K562 (cell line): ENCODE data around the gene HTR2C. TPM values are rescaled to one million over a fixed set of nuclear protein-coding genes. Genes with fewer than 3 reads are reported as not detected.

ENCODE experiments used
- ATAC-seq: fragments of 200-7000 bp; cut with Tn5 transposase; 3 replicates; pipeline ENCODE4 v1.9.1; 2020; ENCODE audit warnings: moderate library complexity
- BruUV-seq: library from RNA; stranded (reverse); fragments of 400-500 nt; replicated peaks from 2 replicates; lab custom pipeline; 2021; lab: Mats Ljungman, UMichigan
- CTCF ChIA-PET: fragments of 300-600 bp; formaldehyde crosslinking; extraction: SDS; loops from one replicate; lab custom pipeline; 2021; ENCODE audit warnings: low intra/inter-chr PET ratio; lab: Yijun Ruan, JAX
- POLR2A ChIA-PET: fragments of 300-600, 350-650 bp; sonication (Branson Sonifier 250); formaldehyde crosslinking; extraction: SDS; loops from one replicate; lab custom pipeline; 2021; ENCODE audit warnings: antibody characterized with exemption, inconsistent platforms; lab: Yijun Ruan, JAX
- DNase-seq, 4 experiments: peaks; one replicate each; pipeline versions ENCODE4 v3.0.0 to v3.0.0-alpha.2; 2011 to 2018; ENCODE audit warnings: low spot score in 3 of 4, mixed read lengths in 3 of 4; ENCODE audit errors: extremely low read depth in 1 of 4
- FAIRE-seq: peaks from 2 replicates; lab custom pipeline; 2011; peaks lifted over from hg19 to GRCh38; lab: Jason Lieb, UNC
- H2AFZ ChIP-seq: 2 replicates; pipeline ENCODE4 v1.6.0; 2011; ENCODE audit warnings: low read depth, low read length, control low read depth, inconsistent platforms
- H3K27ac ChIP-seq: fragments of 200-600 bp; 3 replicates; pipeline ENCODE4 v1.8.0; 2011; ENCODE audit warnings: low read depth, mild to moderate bottlenecking, control low read depth, inconsistent platforms, low read length, moderate library complexity, mixed read lengths; ENCODE audit errors: extremely low read depth
- H3K27me3 ChIP-seq, 2 experiments: fragments of 300-600 bp in 1 of 2; 2 replicates in 1 of 2; 3 replicates in 1 of 2; pipeline versions ENCODE4 v1.6.0 to v1.8.0; 2011; ENCODE audit warnings: inconsistent platforms in 2 of 2, low read length in 2 of 2, mild to moderate bottlenecking in 1 of 2, mixed read lengths in 1 of 2, moderate library complexity in 1 of 2; ENCODE audit not compliant: control insufficient read depth in 2 of 2, insufficient read depth in 2 of 2
- H3K36me3 ChIP-seq: fragments of 300-600 bp; 3 replicates; pipeline ENCODE4 v1.8.0; 2011; ENCODE audit warnings: mild to moderate bottlenecking, low read length, inconsistent platforms; ENCODE audit not compliant: control insufficient read depth, insufficient read depth
- H3K4me1 ChIP-seq, 2 experiments: fragments of 200-600 bp in 1 of 2; replicated peaks in 1 of 2; 2 replicates in 1 of 2; 3 replicates in 1 of 2; pipeline versions ENCODE4 v1.5.1 to v1.8.0; 2011; ENCODE audit warnings: inconsistent platforms in 2 of 2, low read length in 2 of 2, mild to moderate bottlenecking in 1 of 2, mixed read lengths in 1 of 2, moderate library complexity in 1 of 2; ENCODE audit not compliant: control insufficient read depth in 2 of 2, insufficient read depth in 2 of 2
- H3K4me2 ChIP-seq: 2 replicates; pipeline ENCODE4 v1.6.1; 2011; ENCODE audit warnings: low read length, control low read depth, inconsistent platforms, mixed read lengths; ENCODE audit not compliant: insufficient read depth
- H3K4me3 ChIP-seq: fragments of 200-600 bp; sonication (generic), shearing (Covaris generic); 2 replicates; pipeline ENCODE4 v1.5.1; 2016; ENCODE audit warnings: control low read depth, inconsistent platforms
- H3K79me2 ChIP-seq: fragments of 200-600 bp; 3 replicates; pipeline ENCODE4 v1.8.0; 2011; ENCODE audit warnings: low read length, inconsistent platforms; ENCODE audit not compliant: control insufficient read depth, insufficient read depth
- H3K9ac ChIP-seq, 2 experiments: 2 replicates each; pipeline versions ENCODE4 v1.6.0 to v1.6.1; 2011; ENCODE audit warnings: low read depth in 2 of 2, low read length in 2 of 2, control low read depth in 1 of 2, inconsistent platforms in 1 of 2, mild to moderate bottlenecking in 1 of 2, mixed read lengths in 1 of 2; ENCODE audit not compliant: insufficient read depth in 1 of 2
- H3K9me1 ChIP-seq: one replicate; pipeline ENCODE4 v1.6.0; 2011; ENCODE audit warnings: inconsistent platforms, mild to moderate bottlenecking, low read length, moderate library complexity; ENCODE audit not compliant: control insufficient read depth, insufficient read depth
- H3K9me3 ChIP-seq: replicated peaks from 2 replicates; pipeline ENCODE4 v1.5.1; 2011; ENCODE audit warnings: low read depth, low read length, inconsistent platforms; ENCODE audit not compliant: control insufficient read depth, insufficient read depth
- H4K20me1 ChIP-seq: replicated peaks from 2 replicates; pipeline ENCODE4 v1.6.1; 2011; ENCODE audit warnings: low read length, inconsistent platforms, mixed read lengths; ENCODE audit not compliant: control insufficient read depth, insufficient read depth
- KDM2B ChIP-seq: fragments of 250-450 bp; sonication (Bioruptor Pico); IDR thresholded peaks from 2 replicates; pipeline ENCODE4 v1.8.0; 2021; ENCODE audit warnings: mild to moderate bottlenecking, moderate library complexity
- NR2C2 ChIP-seq, 2 experiments: fragments of 200-800 bp in 1 of 2; sonication (Bioruptor generic) in 1 of 2; sonication (generic) in 1 of 2; formaldehyde crosslinking in 1 of 2; IDR thresholded peaks; 2 replicates each; pipeline versions ENCODE4 v1.6.1 to v1.8.0; 2016 to 2022; ENCODE audit warnings: mild to moderate bottlenecking in 1 of 2, missing compliant biosample characterization in 1 of 2, missing genetic modification characterization in 1 of 2, missing genetic modification reagents in 1 of 2
- RAD51 ChIP-seq: fragments of 450-650 bp; IDR thresholded peaks from 2 replicates; pipeline ENCODE4 v1.7.1; 2016; ENCODE audit warnings: low read depth, mild to moderate bottlenecking, borderline replicate concordance
- ZNF316 ChIP-seq: fragments of 450-650 bp; IDR thresholded peaks from 2 replicates; pipeline ENCODE4 v1.6.1; 2016
- ZNF696 ChIP-seq: fragments of 250-450 bp; sonication (Bioruptor Pico); conservative IDR thresholded peaks from 2 replicates; pipeline ENCODE4 v1.4.0; 2020; ENCODE audit warnings: mild to moderate bottlenecking, moderate library complexity
- in situ Hi-C: fragments of 300-500 bp; cut with MboI; formaldehyde crosslinking; loops from 4 replicates; pipeline ENCODE4 v1.15.0; 2018; ENCODE audit warnings: inconsistent platforms, mixed read lengths
- intact Hi-C: fragments of 100-400 bp; cut with micrococcal nuclease; formaldehyde crosslinking; loops from 2 replicates; pipeline ENCODE4 v1.14.2; 2022
- polyA plus RNA-seq, 8 experiments: library from polyadenylated mRNA; depleted of rRNA in 4 of 8; stranded (reverse) in 5 of 8; unstranded in 3 of 8; fragments of >200 nt; fragmentation: Nextera tagmentation in 2 of 8; fragmentation: Illumina TruSeq in 1 of 8; extraction: Ambion mirVana in 2 of 8; extraction: Trizol in 1 of 8; gene quantifications; 2 replicates each; pipeline versions ENCODE4 v1.2.1 to v1.2.3, GENCODE V29; 2011 to 2014; ENCODE audit warnings: inconsistent platforms in 1 of 8, missing spikeins in 1 of 8
- total RNA-seq, 7 experiments: library from RNA; depleted of rRNA in 6 of 7; stranded (reverse); fragments of >200 nt in 6 of 7; fragmentation: Illumina TruSeq in 2 of 7; extraction: Trizol in 2 of 7; gene quantifications; 2 replicates each; pipeline versions ENCODE4 v1.2.1 to v1.2.3, GENCODE V29; 2011 to 2021; ENCODE audit warnings: low replicate concordance in 1 of 7
- TF ChIP-seq, protein P1 (sequence below), 2 experiments: fragments of 450-650 bp; formaldehyde crosslinking in 1 of 2; IDR thresholded peaks; 2 replicates each; pipeline versions ENCODE4 v1.4.0 to v1.6.1; 2014 to 2020; ENCODE audit warnings: mild to moderate bottlenecking in 2 of 2, borderline replicate concordance in 1 of 2, low read depth in 1 of 2

The HTR2C gene
- total and polyA plus RNA-seq, 9 of the 15 experiments (the other 6 are each of a cell fraction or from before 2014, with no cell fraction given), result 0.04 to 0.22 (median 0.10) TPM

DNA sequence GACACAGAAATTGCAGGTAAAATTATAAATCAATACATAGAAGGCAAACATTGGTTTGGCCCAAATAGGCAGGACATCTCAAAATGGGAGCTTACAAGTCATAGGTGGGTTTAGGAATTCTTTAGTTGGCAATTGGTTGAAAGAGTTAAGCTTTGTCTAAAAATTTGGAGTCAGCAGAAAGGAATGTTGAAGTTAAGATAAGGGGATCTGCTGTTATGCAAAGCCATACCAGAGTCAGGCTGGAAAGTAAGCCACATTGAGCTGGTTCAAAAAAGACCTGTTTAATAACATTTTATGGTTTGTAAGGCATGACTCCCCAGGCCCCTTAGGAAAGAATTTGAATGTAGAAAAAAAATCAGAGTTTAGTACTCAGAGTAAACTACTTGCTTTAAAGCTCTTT is 341.0 kb downstream of the HTR2C start:
- Histone ChIP-seq H3K27ac (no peak overlapping the region), H3K27me3 (no peaks in the 10 kb centered on the region), H3K9ac (no peak overlapping the region), H3K4me2 (no peak overlapping the region), H3K9me3 (no peaks in the 10 kb centered on the region), H3K4me3 (no peak overlapping the region), H3K4me1 (no peaks in the 10 kb centered on the region), H3K9me1 (no peaks in the 10 kb centered on the region), H3K36me3 (no peaks in the 10 kb centered on the region), H3K79me2 (no peaks in the 10 kb centered on the region), H4K20me1 (no peaks in the 10 kb centered on the region), H2AFZ (no peak overlapping the region)
- TF ChIP-seq NR2C2 (CRISPR knock-in tag; IDR thresholded peaks at IDR 0.05) (no peak), NR2C2 (tag; IDR thresholded peaks at IDR 0.05) (no peak), ZNF316 (peak; percentile 42; the same call in 1 of the 2 replicates)
- BruUV-seq, result no TSS peak
- intact Hi-C loops (no loop called here), in situ Hi-C loops (no loop called here)
- ATAC-seq, result no peak
- no peak for DNase-seq
- no peak for FAIRE-seq
- ChIA-PET POLR2A (interaction anchor here (0.6 kb wide), 1 partner anchor 868 kb away, joined by 3 read pairs; no protein-coding TSS in a partner anchor), CTCF (no interaction called here)

DNA sequence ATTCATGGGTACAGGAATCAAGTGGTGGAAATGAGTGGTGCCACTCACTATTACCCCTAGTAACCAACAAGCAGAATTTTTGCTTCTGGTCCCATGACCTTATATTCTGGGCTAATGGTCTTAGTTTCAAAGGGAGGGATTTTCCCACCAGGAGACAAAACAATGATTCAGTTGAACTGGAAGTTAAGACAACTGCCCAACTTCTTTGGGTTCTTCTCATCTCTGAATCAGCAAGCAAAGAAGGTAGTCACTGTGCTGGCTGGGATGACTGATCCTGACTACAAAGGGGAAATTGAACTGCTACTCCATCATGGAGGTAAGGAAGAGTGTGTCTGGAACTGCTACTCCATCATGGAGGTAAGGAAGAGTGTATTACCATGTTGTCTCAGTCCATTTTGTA is 346.3 kb downstream of the HTR2C start:
- CTCF ChIA-PET, result no interaction called here
- POLR2A ChIA-PET, result no interaction called here
- Histone ChIP-seq H3K4me2 (no peak overlapping the region), H3K27ac (no peak overlapping the region), H4K20me1 (no peaks in the 10 kb centered on the region), H3K9me3 (no peaks in the 10 kb centered on the region), H3K79me2 (no peaks in the 10 kb centered on the region), H3K27me3 (no peaks in the 10 kb centered on the region), H3K4me1 (no peaks in the 10 kb centered on the region), H3K9me1 (no peaks in the 10 kb centered on the region), H3K4me3 (no peak overlapping the region), H3K36me3 (no peaks in the 10 kb centered on the region), H2AFZ (no peak overlapping the region), H3K9ac (no peak overlapping the region)
- DNase-seq, result no peak
- intact Hi-C loops, result no loop called here
- no peak for FAIRE-seq
- no peak for ATAC-seq
- in situ Hi-C loops, result no loop called here
- no TSS peak for BruUV-seq
- TF ChIP-seq RAD51 (no peak), KDM2B (CRISPR knock-in tag) (no peak), ZNF696 (CRISPR knock-in tag) (no peak)
- TF ChIP-seq, protein P1, sequence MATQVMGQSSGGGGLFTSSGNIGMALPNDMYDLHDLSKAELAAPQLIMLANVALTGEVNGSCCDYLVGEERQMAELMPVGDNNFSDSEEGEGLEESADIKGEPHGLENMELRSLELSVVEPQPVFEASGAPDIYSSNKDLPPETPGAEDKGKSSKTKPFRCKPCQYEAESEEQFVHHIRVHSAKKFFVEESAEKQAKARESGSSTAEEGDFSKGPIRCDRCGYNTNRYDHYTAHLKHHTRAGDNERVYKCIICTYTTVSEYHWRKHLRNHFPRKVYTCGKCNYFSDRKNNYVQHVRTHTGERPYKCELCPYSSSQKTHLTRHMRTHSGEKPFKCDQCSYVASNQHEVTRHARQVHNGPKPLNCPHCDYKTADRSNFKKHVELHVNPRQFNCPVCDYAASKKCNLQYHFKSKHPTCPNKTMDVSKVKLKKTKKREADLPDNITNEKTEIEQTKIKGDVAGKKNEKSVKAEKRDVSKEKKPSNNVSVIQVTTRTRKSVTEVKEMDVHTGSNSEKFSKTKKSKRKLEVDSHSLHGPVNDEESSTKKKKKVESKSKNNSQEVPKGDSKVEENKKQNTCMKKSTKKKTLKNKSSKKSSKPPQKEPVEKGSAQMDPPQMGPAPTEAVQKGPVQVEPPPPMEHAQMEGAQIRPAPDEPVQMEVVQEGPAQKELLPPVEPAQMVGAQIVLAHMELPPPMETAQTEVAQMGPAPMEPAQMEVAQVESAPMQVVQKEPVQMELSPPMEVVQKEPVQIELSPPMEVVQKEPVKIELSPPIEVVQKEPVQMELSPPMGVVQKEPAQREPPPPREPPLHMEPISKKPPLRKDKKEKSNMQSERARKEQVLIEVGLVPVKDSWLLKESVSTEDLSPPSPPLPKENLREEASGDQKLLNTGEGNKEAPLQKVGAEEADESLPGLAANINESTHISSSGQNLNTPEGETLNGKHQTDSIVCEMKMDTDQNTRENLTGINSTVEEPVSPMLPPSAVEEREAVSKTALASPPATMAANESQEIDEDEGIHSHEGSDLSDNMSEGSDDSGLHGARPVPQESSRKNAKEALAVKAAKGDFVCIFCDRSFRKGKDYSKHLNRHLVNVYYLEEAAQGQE (IDR thresholded peaks at IDR 0.05; ENCODE audit: borderline replicate concordance), result no peak
- TF ChIP-seq, protein P1 (CRISPR knock-in tag; IDR thresholded peaks at IDR 0.05; ENCODE audit: low read depth), result no peak
